PC-9 (cell line): ENCODE data around the gene ARID4B. TPM values are rescaled to one million over a fixed set of nuclear protein-coding genes. Genes with fewer than 3 reads are reported as not detected.
A peak's percentile ranks its signal among the peaks of the same experiment; 100 is the strongest.

Source experiments
- BruUV-seq: library from RNA; stranded (reverse); fragments of 400-500 nt; replicated peaks from 2 replicates; lab custom pipeline; 2021; lab: Mats Ljungman, UMichigan
- CTCF ChIA-PET: fragments of 300-600 bp; sonication (Branson Sonifier 250); formaldehyde crosslinking; loops from one replicate; lab custom pipeline; 2022; ENCODE audit warnings: antibody characterized with exemption; lab: Charles Lee
- POLR2A ChIA-PET: fragments of 300-600 bp; sonication (Branson Sonifier 250); formaldehyde crosslinking; loops from one replicate; lab custom pipeline; 2022; ENCODE audit warnings: antibody characterized with exemption; ENCODE audit not compliant: unreplicated experiment; lab: Charles Lee
- DNase-seq, 2 experiments: peaks; one replicate each; pipeline versions ENCODE4 v3.0.0 to v3.0.0-alpha.2; 2015 to 2022; ENCODE audit warnings: mixed read lengths in 1 of 2
- H2AFZ ChIP-seq: fragments of 200-600 bp; sonication (generic); 2 replicates; pipeline ENCODE4 v1.8.1; 2017; ENCODE audit warnings: antibody characterized with exemption
- H3F3A ChIP-seq: fragments of 200-600 bp; sonication (generic); 2 replicates; pipeline ENCODE4 v1.8.1; 2017; ENCODE audit warnings: antibody characterized with exemption, mild to moderate bottlenecking, low read depth; ENCODE audit not compliant: insufficient read depth
- H3K27ac ChIP-seq: fragments of 200-600 bp; sonication (generic); 2 replicates; pipeline ENCODE4 v1.6.1; 2016; ENCODE audit warnings: mixed run types
- H3K27me3 ChIP-seq: fragments of 200-600 bp; sonication (generic); 2 replicates; pipeline ENCODE4 v1.6.1; 2016; ENCODE audit warnings: low read depth, mixed run types; ENCODE audit not compliant: insufficient read depth
- H3K36me3 ChIP-seq: fragments of 200-600 bp; sonication (generic); 2 replicates; pipeline ENCODE4 v1.6.1; 2016; ENCODE audit warnings: low read depth, mixed run types
- H3K4me1 ChIP-seq: fragments of 200-600 bp; sonication (generic); replicated peaks from 2 replicates; pipeline ENCODE4 v1.6.1; 2016; ENCODE audit warnings: mixed run types; ENCODE audit not compliant: insufficient read depth
- H3K4me2 ChIP-seq: fragments of 200-600 bp; sonication (generic); 2 replicates; pipeline ENCODE4 v1.6.1; 2017; ENCODE audit warnings: mixed run types
- H3K4me3 ChIP-seq: fragments of 200-600 bp; sonication (generic); 2 replicates; pipeline ENCODE4 v1.6.1; 2016; ENCODE audit warnings: mixed run types
- H3K79me2 ChIP-seq: fragments of 200-600 bp; sonication (generic); 2 replicates; pipeline ENCODE4 v1.6.1; 2017; ENCODE audit warnings: low read depth, mixed run types
- H3K9me2 ChIP-seq: fragments of 200-600 bp; sonication (generic); 2 replicates; pipeline ENCODE4 v1.8.1; 2017; ENCODE audit warnings: mild to moderate bottlenecking; ENCODE audit not compliant: insufficient read depth
- H3K9me3 ChIP-seq: fragments of 200-600 bp; sonication (generic); 2 replicates; pipeline ENCODE4 v1.8.1; 2016; ENCODE audit warnings: low read depth; ENCODE audit not compliant: insufficient read depth
- H4K20me1 ChIP-seq: fragments of 200-600 bp; sonication (generic); 2 replicates; pipeline ENCODE4 v1.8.1; 2017; ENCODE audit not compliant: insufficient read depth
- CTCF ChIP-seq: fragments of 200-600 bp; sonication (generic); conservative IDR thresholded peaks from 2 replicates; pipeline ENCODE4 v1.6.1; 2017; ENCODE audit warnings: mixed run types, antibody characterized with exemption, mild to moderate bottlenecking, moderate library complexity
- EZH2 ChIP-seq: fragments of 200-600 bp; sonication (generic); IDR thresholded peaks from 2 replicates; pipeline ENCODE4 v1.8.0; 2017; ENCODE audit warnings: antibody characterized with exemption, low read depth
- intact Hi-C: fragments of 100-400 bp; cut with micrococcal nuclease; formaldehyde crosslinking; loops from one replicate; pipeline ENCODE4 v1.10.0; 2022; ENCODE audit not compliant: unreplicated experiment
- total RNA-seq: library from RNA; stranded (reverse); gene quantifications from 2 replicates; pipeline ENCODE4 v1.2.3, GENCODE V29; 2021

ARID4B gene
- total RNA-seq, 1 experiment from 2014 or later, result 47.1 TPM

- Histone ChIP-seq H3K4me3 (no peak overlapping the region), H3K79me2 (no peaks in the 10 kb centered on the region), H3F3A (peaks cover 2% of the 10 kb centered on the region; the same call in 1 of the 2 replicates), H4K20me1 (0 out of 2 replicates have a peak, but pooled peaks cover 4% of the 10 kb centered on the region), H3K9me3 (no peaks in the 10 kb centered on the region), H3K4me2 (no peak overlapping the region), H2AFZ (no peak overlapping the region), H3K27ac (no peak overlapping the region), H3K4me1 (no peaks in the 10 kb centered on the region), H3K9me2 (no peaks in the 10 kb centered on the region), H3K27me3 (no peaks in the 10 kb centered on the region), H3K36me3 (peaks cover 35% of the 10 kb centered on the region)
- TF ChIP-seq CTCF, result no peak
- no peak for TF ChIP-seq EZH2
- ChIA-PET CTCF (no interaction called here), POLR2A (no interaction called here)
- intact Hi-C loops, result no loop called here
- BruUV-seq, result no TSS peak
- no peak for DNase-seq
These were observed 185.0 kb downstream of the ARID4B start for GRCh38 chr1:235142991-235143390.

GRCh38 chr1:235139315-235139714 is 188.7 kb downstream of the ARID4B start:
- Histone ChIP-seq H3K9me2 (no peaks in the 10 kb centered on the region), H3K4me1 (no peaks in the 10 kb centered on the region), H3K9me3 (no peaks in the 10 kb centered on the region), H3K79me2 (no peaks in the 10 kb centered on the region), H3K27ac (no peak overlapping the region), H3K36me3 (peaks cover 64% of the 10 kb centered on the region), H3F3A (peaks cover 5% of the 10 kb centered on the region; the same call in 1 of the 2 replicates), H3K4me2 (no peak overlapping the region), H3K4me3 (no peak overlapping the region), H2AFZ (no peak overlapping the region), H3K27me3 (no peaks in the 10 kb centered on the region), H4K20me1 (0 out of 2 replicates have a peak, but pooled peaks cover 4% of the 10 kb centered on the region)
- intact Hi-C loops, result no loop called here
- no TSS peak for BruUV-seq
- POLR2A ChIA-PET, result no interaction called here
- TF ChIP-seq CTCF (no peak), EZH2 (no peak)
- no peak for DNase-seq
- CTCF ChIA-PET, result interaction anchor here (0.6 kb wide), 2 partner anchors 22 to 45 kb away, joined by 3 to 8 read pairs; no protein-coding TSS in a partner anchor

GRCh38 chr1:235138821-235139220 is 189.2 kb downstream of the ARID4B start:
- TF ChIP-seq EZH2, result no peak
- no peak for TF ChIP-seq CTCF
- H3K4me3 ChIP-seq, result no peak overlapping the region
- peaks cover 5% of the 10 kb centered on the region; the same call in 1 of the 2 replicates for H3F3A ChIP-seq
- H3K9me3 ChIP-seq, result no peaks in the 10 kb centered on the region
- no peak overlapping the region for H3K4me2 ChIP-seq
- CTCF ChIA-PET, result no interaction called here
- H3K4me1 ChIP-seq, result no peaks in the 10 kb centered on the region
- no peaks in the 10 kb centered on the region for H3K27me3 ChIP-seq
- BruUV-seq, result no TSS peak
- no peaks in the 10 kb centered on the region for H3K79me2 ChIP-seq
- H2AFZ ChIP-seq, result no peak overlapping the region
- intact Hi-C loops, result no loop called here
- no peak for DNase-seq
- peaks cover 64% of the 10 kb centered on the region for H3K36me3 ChIP-seq
- POLR2A ChIA-PET, result no interaction called here
- H4K20me1 ChIP-seq, result 0 out of 2 replicates have a peak, but pooled peaks cover 4% of the 10 kb centered on the region
- 0 out of 2 replicates have a peak overlapping the region, but pooled peaks have one; percentile 9 for H3K27ac ChIP-seq
- no peaks in the 10 kb centered on the region for H3K9me2 ChIP-seq
